H9 (cell line): ENCODE measurements around the gene SIGLEC12. TPM values are rescaled to one million over a fixed set of nuclear protein-coding genes. Genes with fewer than 3 reads are reported as not detected.

Experiments used
- DNase-seq: peaks from one replicate; pipeline ENCODE4 v3.0.0-alpha.2; 2017
- H2AFZ ChIP-seq: one replicate; pipeline ENCODE4 v1.6.1; 2013; ENCODE audit warnings: mild to moderate bottlenecking, low read length, control low read depth, moderate library complexity
- H2AK5ac ChIP-seq: 2 replicates; pipeline ENCODE4 v1.6.1; 2013; ENCODE audit warnings: low read length, control low read depth, mixed read lengths; ENCODE audit not compliant: insufficient read length
- H2BK120ac ChIP-seq: one replicate; pipeline ENCODE4 v1.6.1; 2013; ENCODE audit warnings: low read depth, mild to moderate bottlenecking, low read length, control low read depth, inconsistent platforms; ENCODE audit not compliant: poor library complexity, severe bottlenecking
- H2BK12ac ChIP-seq: 2 replicates; pipeline ENCODE4 v1.6.1; 2013; ENCODE audit warnings: low read length, control low read depth, mixed read lengths, low read depth; ENCODE audit not compliant: insufficient read length
- H2BK15ac ChIP-seq: 2 replicates; pipeline ENCODE4 v1.6.1; 2013; ENCODE audit warnings: low read depth, low read length, control low read depth
- H2BK20ac ChIP-seq: one replicate; pipeline ENCODE4 v1.6.1; 2013; ENCODE audit warnings: low read depth, mild to moderate bottlenecking, low read length, control low read depth, inconsistent platforms; ENCODE audit not compliant: poor library complexity, severe bottlenecking
- H2BK5ac ChIP-seq: 2 replicates; pipeline ENCODE4 v1.6.1; 2013; ENCODE audit warnings: low read length, control low read depth, mixed read lengths; ENCODE audit not compliant: insufficient read length
- H3K14ac ChIP-seq: 2 replicates; pipeline ENCODE4 v1.6.1; 2013; ENCODE audit warnings: low read length, control low read depth; ENCODE audit not compliant: insufficient read depth
- H3K18ac ChIP-seq: 2 replicates; pipeline ENCODE4 v1.6.1; 2013; ENCODE audit warnings: low read depth, mild to moderate bottlenecking, mixed read lengths, low read length, control low read depth; ENCODE audit not compliant: insufficient read length
- H3K23ac ChIP-seq: 2 replicates; pipeline ENCODE4 v1.6.1; 2013; ENCODE audit warnings: low read length, control low read depth, mixed read lengths, low read depth; ENCODE audit not compliant: insufficient read length
- H3K23me2 ChIP-seq: 2 replicates; pipeline ENCODE4 v1.6.1; 2013; ENCODE audit warnings: low read depth, mild to moderate bottlenecking, mixed read lengths, low read length, control low read depth; ENCODE audit not compliant: insufficient read length, poor library complexity, severe bottlenecking
- H3K27ac ChIP-seq: 2 replicates; pipeline ENCODE4 v1.5.1; 2013; ENCODE audit warnings: low read length, control low read depth, mixed read lengths, low read depth; ENCODE audit not compliant: insufficient read length
- H3K27me3 ChIP-seq: 2 replicates; pipeline ENCODE4 v1.6.1; 2013; ENCODE audit warnings: low read length, control low read depth, inconsistent platforms; ENCODE audit not compliant: insufficient read depth
- H3K4ac ChIP-seq: 2 replicates; pipeline ENCODE4 v1.6.1; 2013; ENCODE audit warnings: low read depth, mild to moderate bottlenecking, control low read depth, inconsistent platforms, low read length, moderate library complexity
- H3K4me1 ChIP-seq: 2 replicates; pipeline ENCODE4 v1.6.1; 2013; ENCODE audit warnings: low read length, control low read depth, inconsistent platforms; ENCODE audit not compliant: insufficient read depth
- H3K4me2 ChIP-seq: 2 replicates; pipeline ENCODE4 v1.6.1; 2013; ENCODE audit warnings: low read length, control low read depth, mixed read lengths; ENCODE audit not compliant: insufficient read length, insufficient read depth
- H3K56ac ChIP-seq: 2 replicates; pipeline ENCODE4 v1.6.1; 2013; ENCODE audit warnings: low read depth, mild to moderate bottlenecking, mixed read lengths, low read length, control low read depth; ENCODE audit not compliant: insufficient read length
- H3K79me1 ChIP-seq: 2 replicates; pipeline ENCODE4 v1.6.1; 2013; ENCODE audit warnings: low read depth, mild to moderate bottlenecking, moderate library complexity, low read length, control low read depth, inconsistent platforms; ENCODE audit not compliant: insufficient read depth, poor library complexity, severe bottlenecking
- H3K79me2 ChIP-seq: 2 replicates; pipeline ENCODE4 v1.6.1; 2013; ENCODE audit warnings: low read length, control low read depth, inconsistent platforms; ENCODE audit not compliant: insufficient read depth
- H3K9ac ChIP-seq: 2 replicates; pipeline ENCODE4 v1.6.1; 2013; ENCODE audit warnings: low read length, control low read depth, mixed read lengths; ENCODE audit not compliant: insufficient read length; ENCODE audit errors: extremely low read depth
- H3K9me3 ChIP-seq: one replicate; pipeline ENCODE4 v1.6.1; 2013; ENCODE audit warnings: low read depth, low read length, inconsistent platforms; ENCODE audit not compliant: control insufficient read depth
- H3T11ph ChIP-seq: one replicate; pipeline ENCODE4 v1.6.1; 2013; ENCODE audit warnings: mild to moderate bottlenecking, low read length, control low read depth, inconsistent platforms
- H4K20me1 ChIP-seq: one replicate; pipeline ENCODE4 v1.6.1; 2013; ENCODE audit not compliant: control insufficient read depth, insufficient read length, insufficient read depth
- H4K5ac ChIP-seq: 2 replicates; pipeline ENCODE4 v1.6.1; 2013; ENCODE audit warnings: low read depth, mild to moderate bottlenecking, mixed read lengths, low read length, control low read depth; ENCODE audit not compliant: insufficient read length
- H4K8ac ChIP-seq: replicated peaks from 2 replicates; pipeline ENCODE4 v1.6.1; 2013; ENCODE audit warnings: low read length, control low read depth, mixed read lengths, low read depth; ENCODE audit not compliant: insufficient read length
- H4K91ac ChIP-seq: 2 replicates; pipeline ENCODE4 v1.6.1; 2013; ENCODE audit warnings: low read depth, mild to moderate bottlenecking, moderate library complexity, mixed read lengths, low read length, control low read depth; ENCODE audit not compliant: insufficient read length
- H3K27ac Mint-ChIP-seq, 3 experiments: 2 replicates in 2 of 3; 3 replicates in 1 of 3; pipeline ENCODE4 v1.8.0; 2020 to 2021; ENCODE audit warnings: mixed read lengths in 3 of 3, mild to moderate bottlenecking in 1 of 3, moderate library complexity in 1 of 3
- H3K27me3 Mint-ChIP-seq: 2 replicates; pipeline ENCODE4 v1.8.0; 2021; ENCODE audit warnings: low read depth, mild to moderate bottlenecking, moderate library complexity, mixed read lengths
- H3K36me3 Mint-ChIP-seq, 3 experiments: 2 replicates in 2 of 3; 3 replicates in 1 of 3; pipeline ENCODE4 v1.8.0; 2020 to 2021; ENCODE audit warnings: low read depth in 3 of 3, mixed read lengths in 3 of 3; ENCODE audit not compliant: insufficient read depth in 1 of 3
- H3K4me1 Mint-ChIP-seq, 2 experiments: 2 replicates each; pipeline ENCODE4 v1.8.0; 2020; ENCODE audit warnings: mixed read lengths in 2 of 2
- H3K4me3 Mint-ChIP-seq, 2 experiments: 2 replicates in 1 of 2; 3 replicates in 1 of 2; pipeline ENCODE4 v1.8.0; 2020 to 2021; ENCODE audit warnings: mild to moderate bottlenecking in 2 of 2, mixed read lengths in 2 of 2, moderate library complexity in 1 of 2
- H3K9me3 Mint-ChIP-seq, 2 experiments: 2 replicates in 1 of 2; 3 replicates in 1 of 2; pipeline ENCODE4 v1.8.0; 2020; ENCODE audit warnings: mild to moderate bottlenecking in 2 of 2, mixed read lengths in 2 of 2, moderate library complexity in 1 of 2
- CTCF ChIP-seq: fragments of 200-600 bp; sonication (generic); conservative IDR thresholded peaks from 3 replicates; pipeline ENCODE4 v1.8.0; 2021; ENCODE audit warnings: antibody characterized with exemption, mild to moderate bottlenecking
- whole genome bisulfite sequencing: extraction: QIAGEN DNeasy Blood & Tissue Kit; methylation state at CpG from one replicate; pipeline ENCODE4 v1.1.7; 2013; ENCODE audit warnings: missing lambda C conversion rate, low lambda C conversion rate, mixed read lengths; ENCODE audit not compliant: insufficient read length; ENCODE audit errors: extremely low coverage; 5-methylcytosine and 5-hydroxymethylcytosine counted together
- total RNA-seq: library from RNA; stranded (reverse); gene quantifications from 2 replicates; pipeline ENCODE4 v1.2.1, GENCODE V29; 2021

Gene SIGLEC12
- total RNA-seq, 1 experiment from 2014 or later = not detected

DNA sequence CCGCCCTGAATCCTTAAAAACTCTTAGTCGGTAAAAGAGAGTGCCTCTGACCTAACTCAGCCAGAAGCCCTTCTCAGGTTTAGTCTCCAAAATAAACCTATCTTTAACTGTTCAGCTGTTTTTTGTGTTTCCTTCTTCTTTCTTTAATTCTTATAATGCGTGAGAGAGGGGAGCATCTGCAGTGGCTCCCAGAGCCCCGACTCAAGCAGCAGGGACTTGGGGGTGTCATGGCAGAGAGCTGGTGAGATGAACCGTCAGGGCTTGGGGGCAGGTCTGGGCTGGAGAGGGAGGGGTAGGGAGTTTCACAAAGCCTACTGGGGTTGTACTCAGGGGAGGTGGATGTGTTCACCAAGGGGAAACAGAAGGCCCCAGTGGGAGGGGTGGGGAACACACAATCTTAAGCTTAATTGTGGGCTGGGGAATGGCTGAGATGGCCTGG is 46.6 kb upstream of the SIGLEC12 start:
- peaks cover 0 to 7% (median 0%) of the 10 kb centered on the region in 3 experiments; a peak in 3 of 7 replicates for H3K36me3 Mint-ChIP-seq
- H3K14ac ChIP-seq = no peak overlapping the region
- H3K79me1 ChIP-seq = no peaks in the 10 kb centered on the region
- no peak overlapping the region for H3K23ac ChIP-seq
- no peak overlapping the region for H3K4me3 Mint-ChIP-seq
- H3K27ac ChIP-seq = no peak overlapping the region
- no peaks in the 10 kb centered on the region for H3K23me2 ChIP-seq
- WGBS = no CpG with 5 or more reads among the region's 5 CpGs
- no peak overlapping the region for H2BK20ac ChIP-seq
- no peak overlapping the region for H2BK12ac ChIP-seq
- H3T11ph ChIP-seq = no peak overlapping the region
- no peaks in the 10 kb centered on the region for H3K9me3 ChIP-seq
- H3K4me1 ChIP-seq = no peaks in the 10 kb centered on the region; the same call in 1 of the 2 replicates
- no peak overlapping the region for H3K4ac ChIP-seq
- H3K18ac ChIP-seq = no peak overlapping the region
- H4K20me1 ChIP-seq = no peaks in the 10 kb centered on the region
- H4K5ac ChIP-seq = no peak overlapping the region
- H4K91ac ChIP-seq = no peak overlapping the region
- H3K27me3 Mint-ChIP-seq = peaks cover 65% of the 10 kb centered on the region
- no peaks in the 10 kb centered on the region for H3K27me3 ChIP-seq
- no peak overlapping the region for H2BK15ac ChIP-seq
- no peak overlapping the region for H2AK5ac ChIP-seq
- no peak for TF ChIP-seq CTCF
- H2BK5ac ChIP-seq = no peak overlapping the region
- no peak overlapping the region for H3K4me2 ChIP-seq
- peaks cover 49 to 95% of the 10 kb centered on the region in 2 experiments for H3K9me3 Mint-ChIP-seq
- H3K27ac Mint-ChIP-seq = no peak overlapping the region
- no peak overlapping the region for H3K9ac ChIP-seq
- DNase-seq = no peak
- no peaks in the 10 kb centered on the region for H3K79me2 ChIP-seq
- H4K8ac ChIP-seq = no peak overlapping the region
- no peak overlapping the region for H2AFZ ChIP-seq
- no peak overlapping the region for H3K56ac ChIP-seq
- H3K4me1 Mint-ChIP-seq = peaks cover 0 to 3% of the 10 kb centered on the region in 2 experiments; a peak in 2 of 4 replicates
- no peak overlapping the region for H2BK120ac ChIP-seq
